Upper lobe of left lung (tissue), 6 donors: ENCODE measurements around the gene OXCT1. TPM values are rescaled to one million over a fixed set of nuclear protein-coding genes. Genes with fewer than 3 reads are reported as not detected.
"Not testable (repeated sequence)": the region's sequence is repeated elsewhere in the genome, so short reads cannot be mapped to it uniquely, and the experiment has no call there.

Experiments used
- ATAC-seq, 2 donors: fragments of 200-7000 bp; cut with Tn5 transposase; one replicate each; pipeline ENCODE4 v1.9.1; 2022; ENCODE audit warnings: mild to moderate bottlenecking in 2 of 2, moderate library complexity in 2 of 2; ENCODE audit not compliant: low FRiP score in 2 of 2
- DNase-seq, 2 donors: peaks; one replicate each; pipeline ENCODE4 v3.0.0-alpha.2; 2019 to 2020
- H3K27ac ChIP-seq, 4 donors: fragments of 200-600 bp; sonication (generic); one replicate each; pipeline ENCODE4 v1.5.1; 2016 to 2019
- H3K27me3 ChIP-seq, 4 donors: fragments of 200-600 bp; sonication (generic); one replicate each; pipeline ENCODE4 v1.5.1; 2017 to 2019
- H3K36me3 ChIP-seq, 4 donors: fragments of 200-600 bp; sonication (generic); one replicate each; pipeline ENCODE4 v1.5.1; 2016 to 2019
- H3K4me1 ChIP-seq, 4 donors: fragments of 200-600 bp; sonication (generic); one replicate each; pipeline ENCODE4 v1.5.1; 2018 to 2019
- H3K4me3 ChIP-seq, 4 donors: fragments of 200-600 bp; sonication (generic); one replicate each; pipeline ENCODE4 v1.5.1; 2017 to 2019; ENCODE audit warnings: mild to moderate bottlenecking in 2 of 4, moderate library complexity in 1 of 4
- H3K9me3 ChIP-seq, 4 donors: fragments of 200-600 bp; sonication (generic); one replicate each; pipeline ENCODE4 v1.5.1; 2018 to 2019
- EP300 ChIP-seq, 4 donors: sonication (generic); formaldehyde crosslinking; IDR thresholded peaks; one replicate each; pipeline ENCODE4 v1.5.1; 2017; ENCODE audit warnings: antibody characterized with exemption in 4 of 4, control low read depth in 2 of 4
- POLR2A ChIP-seq, 4 donors: fragments of 450-650 bp; IDR thresholded peaks; one replicate each; pipeline ENCODE4 v1.5.1; 2016 to 2017; ENCODE audit warnings: antibody characterized with exemption in 4 of 4, mild to moderate bottlenecking in 2 of 4
- POLR2AphosphoS5 ChIP-seq, 2 donors: sonication (generic); formaldehyde crosslinking; IDR thresholded peaks; one replicate each; pipeline ENCODE4 v1.5.1; 2017; ENCODE audit warnings: antibody characterized with exemption in 2 of 2
- WGBS, 2 donors: methylation state at CpG; one replicate each; pipeline ENCODE4 v1.1.5; 2017 to 2018; 5-methylcytosine and 5-hydroxymethylcytosine counted together
- total RNA-seq, 6 donors: library from RNA; depleted of rRNA in 4 of 6; stranded (reverse); fragments of >200 nt in 4 of 6; gene quantifications; one replicate each; pipeline versions ENCODE4 v1.1.0 to v1.2.1, GENCODE V29; 2016 to 2021
- TF ChIP-seq, protein P1 (sequence below), 6 experiments: fragments of 450-650 bp in 4 of 6; fragments of 200-600 bp in 2 of 6; sonication (generic) in 2 of 6; IDR thresholded peaks; one replicate each; pipeline ENCODE4 v1.5.1; 2016 to 2019; ENCODE audit warnings: antibody characterized with exemption in 6 of 6
- donor health status: DM: no; HTN: no; CAD: no; lungs with moderate emphysema.
- donor health status: DM: no; HTN: yes; CAD: no; lungs with severe emphysema.

Gene OXCT1
- total RNA-seq, 6 donors from 2014 or later: 6.4 to 16.3 (median 12.1) TPM

DNA sequence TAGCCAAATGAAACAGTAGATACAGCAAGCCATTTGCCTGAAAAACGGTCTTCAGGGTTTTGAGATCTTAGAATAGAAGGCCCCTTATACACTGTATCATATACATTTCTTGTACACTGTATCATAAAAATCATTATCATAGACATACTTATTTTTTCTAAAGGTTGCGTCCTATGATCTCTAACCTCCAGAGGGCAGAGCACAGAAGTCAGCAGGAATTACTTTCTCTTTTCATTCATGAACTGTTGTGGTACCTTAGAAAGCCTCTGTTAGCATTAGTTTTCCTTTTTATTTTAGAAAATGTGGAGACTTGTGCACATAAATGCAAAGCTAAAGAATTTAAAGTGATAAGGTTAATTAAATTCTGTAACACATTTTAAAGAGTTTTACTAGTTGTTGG is 115.4 kb downstream of the OXCT1 start:
- no peaks in the 10 kb centered on the region for H3K27me3 ChIP-seq
- WGBS, 2 donors: 76% methylated on average over 2 of the region's 2 CpGs
- no peaks in the 10 kb centered on the region for H3K36me3 ChIP-seq
- H3K9me3 ChIP-seq: no peaks in the 10 kb centered on the region
- H3K27ac ChIP-seq: no peak overlapping the region
- ATAC-seq: no peak
- no peak overlapping the region for H3K4me3 ChIP-seq
- no peak for DNase-seq
- TF ChIP-seq, protein P1, sequence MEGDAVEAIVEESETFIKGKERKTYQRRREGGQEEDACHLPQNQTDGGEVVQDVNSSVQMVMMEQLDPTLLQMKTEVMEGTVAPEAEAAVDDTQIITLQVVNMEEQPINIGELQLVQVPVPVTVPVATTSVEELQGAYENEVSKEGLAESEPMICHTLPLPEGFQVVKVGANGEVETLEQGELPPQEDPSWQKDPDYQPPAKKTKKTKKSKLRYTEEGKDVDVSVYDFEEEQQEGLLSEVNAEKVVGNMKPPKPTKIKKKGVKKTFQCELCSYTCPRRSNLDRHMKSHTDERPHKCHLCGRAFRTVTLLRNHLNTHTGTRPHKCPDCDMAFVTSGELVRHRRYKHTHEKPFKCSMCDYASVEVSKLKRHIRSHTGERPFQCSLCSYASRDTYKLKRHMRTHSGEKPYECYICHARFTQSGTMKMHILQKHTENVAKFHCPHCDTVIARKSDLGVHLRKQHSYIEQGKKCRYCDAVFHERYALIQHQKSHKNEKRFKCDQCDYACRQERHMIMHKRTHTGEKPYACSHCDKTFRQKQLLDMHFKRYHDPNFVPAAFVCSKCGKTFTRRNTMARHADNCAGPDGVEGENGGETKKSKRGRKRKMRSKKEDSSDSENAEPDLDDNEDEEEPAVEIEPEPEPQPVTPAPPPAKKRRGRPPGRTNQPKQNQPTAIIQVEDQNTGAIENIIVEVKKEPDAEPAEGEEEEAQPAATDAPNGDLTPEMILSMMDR (IDR thresholded peaks at IDR 0.05): no peak
- TF ChIP-seq POLR2A (IDR thresholded peaks at IDR 0.05): no peak
- no peak for TF ChIP-seq POLR2AphosphoS5 (IDR thresholded peaks at IDR 0.05)
- TF ChIP-seq EP300 (IDR thresholded peaks at IDR 0.05): no peak
- H3K4me1 ChIP-seq: no peaks in the 10 kb centered on the region

DNA sequence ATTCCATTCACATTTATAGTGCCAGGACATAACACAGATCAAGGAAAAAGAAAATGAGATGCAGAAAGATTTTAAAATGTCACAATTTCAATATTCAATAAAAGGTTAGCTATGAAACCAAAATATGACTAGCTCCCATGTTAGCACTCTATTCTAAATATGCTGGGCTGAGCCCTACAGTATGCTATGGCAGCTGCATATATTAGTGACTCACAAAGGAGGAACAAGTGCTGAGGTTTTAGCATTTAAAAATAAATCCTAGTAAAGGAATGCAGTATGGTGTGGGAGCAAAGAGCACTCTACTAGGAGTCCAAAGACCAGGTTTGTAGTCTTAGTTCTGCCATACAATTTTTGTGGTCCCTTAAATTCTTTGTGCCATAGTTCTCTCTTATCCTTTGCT is 118.4 kb downstream of the OXCT1 start:
- ATAC-seq: no peak
- no peak overlapping the region for H3K4me3 ChIP-seq
- H3K9me3 ChIP-seq: no peaks in the 10 kb centered on the region
- TF ChIP-seq POLR2A (IDR thresholded peaks at IDR 0.05): no peak
- TF ChIP-seq EP300 (IDR thresholded peaks at IDR 0.05): no peak
- TF ChIP-seq, protein P1 (IDR thresholded peaks at IDR 0.05): no peak
- TF ChIP-seq POLR2AphosphoS5 (IDR thresholded peaks at IDR 0.05): no peak
- H3K27me3 ChIP-seq: no peaks in the 10 kb centered on the region
- no peak overlapping the region for H3K27ac ChIP-seq
- H3K36me3 ChIP-seq: no peaks in the 10 kb centered on the region
- H3K4me1 ChIP-seq: no peaks in the 10 kb centered on the region
- DNase-seq: no peak

DNA sequence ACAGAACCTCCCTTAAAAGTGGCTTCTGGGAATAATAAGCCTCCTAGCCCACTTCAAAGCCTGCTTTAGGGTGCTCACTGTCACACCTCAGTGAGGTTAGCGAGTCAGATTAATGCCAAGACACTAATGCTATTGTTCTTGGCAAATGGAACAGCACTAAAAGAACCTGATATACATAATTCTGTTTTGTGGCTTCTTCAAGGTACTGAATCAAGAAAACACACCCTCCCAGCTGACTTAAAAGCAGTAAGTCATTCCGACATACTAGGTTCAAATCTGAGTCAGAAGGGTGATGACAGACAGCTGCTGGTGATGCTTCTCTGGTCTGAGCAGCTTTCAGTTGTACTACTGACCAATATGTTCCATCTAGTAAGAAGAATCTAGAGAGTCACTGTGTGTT is 121.6 kb downstream of the OXCT1 start:
- no peak overlapping the region for H3K4me3 ChIP-seq
- no peaks in the 10 kb centered on the region for H3K4me1 ChIP-seq
- no peaks in the 10 kb centered on the region for H3K27me3 ChIP-seq
- H3K36me3 ChIP-seq: no peaks in the 10 kb centered on the region
- TF ChIP-seq POLR2A (IDR thresholded peaks at IDR 0.05) (no peak), EP300 (IDR thresholded peaks at IDR 0.05) (no peak), POLR2AphosphoS5 (IDR thresholded peaks at IDR 0.05) (no peak)
- TF ChIP-seq, protein P1 (IDR thresholded peaks at IDR 0.05): no peak
- WGBS, 2 donors: 93 to 100% methylated on average over 2 of the region's 2 CpGs
- H3K27ac ChIP-seq: no peak overlapping the region
- H3K9me3 ChIP-seq: no peaks in the 10 kb centered on the region
- no peak for DNase-seq
- ATAC-seq: no peak

DNA sequence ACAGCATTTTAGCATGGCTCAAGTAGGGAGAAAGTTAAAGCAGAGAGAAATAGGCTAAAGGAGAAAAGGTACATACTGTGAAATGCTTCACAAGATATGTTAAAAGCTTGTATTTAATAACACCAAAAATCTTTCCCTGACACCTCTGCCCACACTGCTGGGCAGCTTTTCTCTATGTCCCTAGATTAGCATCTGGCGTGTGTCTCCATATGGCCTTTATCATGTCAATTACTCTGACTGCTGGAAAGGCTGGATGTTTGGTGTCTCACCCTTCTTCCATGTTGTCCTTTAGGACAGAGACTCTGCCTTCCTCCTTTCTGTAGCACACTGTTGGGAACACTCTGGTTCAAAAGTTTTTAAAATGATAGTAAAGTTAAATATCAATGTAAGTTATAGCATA is 122.5 kb downstream of the OXCT1 start:
- H3K27ac ChIP-seq: no peak overlapping the region
- no peak for TF ChIP-seq POLR2A (IDR thresholded peaks at IDR 0.05)
- TF ChIP-seq POLR2AphosphoS5 (IDR thresholded peaks at IDR 0.05): no peak
- TF ChIP-seq, protein P1 (IDR thresholded peaks at IDR 0.05): no peak
- TF ChIP-seq EP300 (IDR thresholded peaks at IDR 0.05): no peak

DNA sequence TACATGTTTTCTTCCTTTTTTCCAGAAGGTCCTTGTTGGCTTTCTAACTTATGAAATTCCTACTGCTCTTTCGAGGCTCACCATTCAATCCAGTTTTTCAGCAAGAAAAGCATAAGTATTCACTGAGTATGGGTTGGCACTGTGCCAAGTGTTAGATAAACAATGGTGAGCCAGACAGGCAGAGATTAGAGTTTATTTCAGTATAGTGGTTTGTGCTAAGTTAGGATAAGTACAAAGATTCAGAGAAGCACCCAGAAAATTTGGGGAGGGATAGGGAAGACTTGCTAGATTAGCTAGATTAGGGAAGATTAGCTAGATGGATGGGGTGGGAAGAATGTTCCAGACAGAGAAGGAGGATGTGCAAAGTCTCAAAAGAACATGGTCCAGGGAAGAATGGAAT is 122.9 kb downstream of the OXCT1 start:
- WGBS, 2 donors: 38 to 45% methylated on average over 1 of the region's 1 CpG
- no peak for TF ChIP-seq EP300 (IDR thresholded peaks at IDR 0.05)
- Histone ChIP-seq H3K36me3 (no peaks in the 10 kb centered on the region), H3K4me3 (no peak overlapping the region), H3K27ac (no peak overlapping the region), H3K4me1 (no peaks in the 10 kb centered on the region), H3K9me3 (no peaks in the 10 kb centered on the region), H3K27me3 (no peaks in the 10 kb centered on the region)
- no peak for DNase-seq
- ATAC-seq: no peak

More for the DNA sequence above, 122.5 kb downstream of the OXCT1 start:
- no peak for ATAC-seq
- no peaks in the 10 kb centered on the region for H3K4me1 ChIP-seq
- H3K36me3 ChIP-seq: no peaks in the 10 kb centered on the region
- no peak overlapping the region for H3K4me3 ChIP-seq
- no peak for DNase-seq
- 93 to 96% methylated on average over 1 of the region's 1 CpG for WGBS, 2 donors
- H3K9me3 ChIP-seq: no peaks in the 10 kb centered on the region
- no peaks in the 10 kb centered on the region for H3K27me3 ChIP-seq

DNA sequence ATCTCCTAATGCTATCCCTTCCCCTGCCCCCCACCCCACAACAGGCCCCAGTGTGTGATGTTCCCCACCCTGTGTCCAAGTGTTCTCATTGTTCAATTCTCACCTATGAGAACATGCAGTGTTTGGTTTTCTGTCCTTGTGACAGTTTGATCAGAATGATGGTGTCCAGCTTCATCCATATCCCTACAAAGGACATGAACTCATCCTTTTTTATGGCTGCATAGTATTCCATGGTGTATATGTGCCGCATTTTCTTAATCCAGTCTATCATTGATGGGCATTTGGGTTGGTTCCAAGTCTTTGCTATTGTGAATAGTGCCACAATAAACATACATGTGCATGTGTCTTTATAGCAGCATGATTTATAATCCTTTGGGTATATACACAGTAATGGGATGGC is 127.6 kb downstream of the OXCT1 start:
- 87 to 100% methylated on average over 1 of the region's 1 CpG for WGBS, 2 donors
- ATAC-seq: not testable (repeated sequence)

More for the DNA sequence above, 127.6 kb downstream of the OXCT1 start:
- H3K9me3 ChIP-seq, H3K27ac ChIP-seq, H3K27me3 ChIP-seq, H3K4me1 ChIP-seq, H3K4me3 ChIP-seq, DNase-seq: not testable (repeated sequence)
- peaks cover 3 to 12% (median 5%) of the 10 kb centered on the region in 4 donors for H3K36me3 ChIP-seq
